ENCODE results near the gene DSP. TPM values are rescaled to one million over a fixed set of nuclear protein-coding genes. Genes with fewer than 3 reads are reported as not detected.

Gene DSP
- total and polyA plus RNA-seq, 2 of the 13 experiments (the other 11 are each of a cell fraction or from before 2014, with no cell fraction given): 89.8 to 117 TPM

- Histone ChIP-seq H4K20me1 (ENCODE audit: insufficient read depth, low read length) (peaks cover 15% of the 10 kb centered on the region), H3K4me1 (ENCODE audit: insufficient read depth, low read length) (peaks cover 71% of the 10 kb centered on the region), H3K27me3 (ENCODE audit: control insufficient read depth in 1 of 2, insufficient read depth in 2 of 2, low read length in 2 of 2) (peaks cover 0 to 3% of the 10 kb centered on the region in 2 experiments; a peak in 1 of 5 replicates), H3K4me3 (replicated peaks in 1 of 3; ENCODE audit: insufficient read depth in 1 of 3, low read depth in 2 of 3, low read length in 3 of 3) (peak overlapping the region; percentile 41 to 100 (median 94); a peak in 4 of 6 replicates), H2AFZ (ENCODE audit: low read length) (no peak overlapping the region), H3K79me2 (ENCODE audit: insufficient read depth, low read length) (peaks cover 86% of the 10 kb centered on the region), H3K9ac (ENCODE audit: insufficient read depth, low read depth, low read length) (peak overlapping the region; percentile 99), H3K9me3 (ENCODE audit: low read length) (no peaks in the 10 kb centered on the region), H3K4me2 (ENCODE audit: low read depth, low read length) (peak overlapping the region; percentile 97), H3K27ac (ENCODE audit: extremely low read length, insufficient read depth, low read length) (peak overlapping the region; percentile 90), H3K36me3 (replicated peaks in 1 of 2; ENCODE audit: control insufficient read depth in 1 of 2, insufficient read depth in 2 of 2, low read length in 2 of 2) (peaks cover 1 to 14% of the 10 kb centered on the region in 2 experiments; a peak in 3 of 5 replicates)
- WGBS (ENCODE audit: low lambda C conversion rate): 95% methylated on average over 2 of the region's 2 CpGs
- no TSS peak for BruUV-seq (replicated peaks)
- in situ Hi-C loops (cut with HindIII; ENCODE audit: extremely low pct_ligation_motif_present, low pct_unique_long_range_greater_than_20kb) (no loop called here), intact Hi-C loops (cut with micrococcal nuclease; ENCODE audit: unreplicated experiment) (loop anchor here (10.0 kb wide), 1 partner anchor 382 kb away; no protein-coding TSS in a partner anchor)
- ATAC-seq (no peak), FAIRE-seq (no peak), DNase-seq (ENCODE audit: low spot score) (no peak)
- TF ChIP-seq EHMT2 (IDR thresholded peaks at IDR 0.05; ENCODE audit: borderline replicate concordance, low read depth, low read length) (no peak), CHCHD3 (CRISPR knock-in tag; IDR thresholded peaks at IDR 0.05) (no peak), ZFP37 (CRISPR knock-in tag; IDR thresholded peaks at IDR 0.05; ENCODE audit: borderline replicate concordance) (no peak), CEBPB (IDR thresholded peaks at IDR 0.05; ENCODE audit: borderline replicate concordance, low read depth, low read length) (0 out of 2 replicates have a peak, but pooled peaks have one; percentile 3), RBFOX2 (IDR thresholded peaks at IDR 0.05; ENCODE audit: low read depth, low read length) (peak; percentile 50; the same call in 1 of the 2 replicates), SIN3A (IDR thresholded peaks at IDR 0.05; ENCODE audit: borderline replicate concordance, low read depth, low read length) (no peak), POLR2G (IDR thresholded peaks at IDR 0.05; ENCODE audit: low read depth, low read length) (no peak), ZBTB7B (CRISPR knock-in tag; IDR thresholded peaks at IDR 0.05) (no peak), ZNF691 (CRISPR knock-in tag; IDR thresholded peaks at IDR 0.05; ENCODE audit: borderline replicate concordance, low read depth) (no peak), KAT7 (CRISPR knock-in tag; IDR thresholded peaks at IDR 0.05; ENCODE audit: borderline replicate concordance) (peak; percentile 40; the same call in 1 of the 2 replicates), TOPORS (CRISPR knock-in tag; IDR thresholded peaks at IDR 0.05) (no peak), DPF2 (CRISPR knock-in tag; IDR thresholded peaks at IDR 0.05; ENCODE audit: borderline replicate concordance, low read depth) (no peak), SUZ12 (IDR thresholded peaks at IDR 0.05; ENCODE audit: low read depth, low read length) (no peak), YEATS2 (CRISPR knock-in tag; IDR thresholded peaks at IDR 0.05; ENCODE audit: borderline replicate concordance) (no peak), ZNF724P (CRISPR knock-in tag; IDR thresholded peaks at IDR 0.05; ENCODE audit: borderline replicate concordance) (no peak), FOXO1 (CRISPR knock-in tag; IDR thresholded peaks at IDR 0.05) (no peak), ZSCAN22 (CRISPR knock-in tag; IDR thresholded peaks at IDR 0.05) (no peak), ZNF382 (CRISPR knock-in tag; IDR thresholded peaks at IDR 0.05; ENCODE audit: borderline replicate concordance) (no peak)
- CTCF ChIA-PET (ENCODE audit: low intra/inter-chr PET ratio, low total read pairs): no interaction called here
- POLR2A ChIA-PET: interaction anchor here (1.1 to 6.9 kb wide), 5 partner anchors 14 to 157 kb away, joined by 3 to 132 read pairs (median 7); partner anchors contain the start of genes CAGE1, RIOK1 and SNRNP48
Measured at GRCh38 chr6:7546383-7546782, 4.9 kb downstream of the DSP start.
